Measurements from ENCODE around the gene AKAP13. TPM values are rescaled to one million over a fixed set of nuclear protein-coding genes. Genes with fewer than 3 reads are reported as not detected.

AKAP13 gene
- polyA plus RNA-seq, 1 donor from 2014 or later, result 10.0 TPM

DNA sequence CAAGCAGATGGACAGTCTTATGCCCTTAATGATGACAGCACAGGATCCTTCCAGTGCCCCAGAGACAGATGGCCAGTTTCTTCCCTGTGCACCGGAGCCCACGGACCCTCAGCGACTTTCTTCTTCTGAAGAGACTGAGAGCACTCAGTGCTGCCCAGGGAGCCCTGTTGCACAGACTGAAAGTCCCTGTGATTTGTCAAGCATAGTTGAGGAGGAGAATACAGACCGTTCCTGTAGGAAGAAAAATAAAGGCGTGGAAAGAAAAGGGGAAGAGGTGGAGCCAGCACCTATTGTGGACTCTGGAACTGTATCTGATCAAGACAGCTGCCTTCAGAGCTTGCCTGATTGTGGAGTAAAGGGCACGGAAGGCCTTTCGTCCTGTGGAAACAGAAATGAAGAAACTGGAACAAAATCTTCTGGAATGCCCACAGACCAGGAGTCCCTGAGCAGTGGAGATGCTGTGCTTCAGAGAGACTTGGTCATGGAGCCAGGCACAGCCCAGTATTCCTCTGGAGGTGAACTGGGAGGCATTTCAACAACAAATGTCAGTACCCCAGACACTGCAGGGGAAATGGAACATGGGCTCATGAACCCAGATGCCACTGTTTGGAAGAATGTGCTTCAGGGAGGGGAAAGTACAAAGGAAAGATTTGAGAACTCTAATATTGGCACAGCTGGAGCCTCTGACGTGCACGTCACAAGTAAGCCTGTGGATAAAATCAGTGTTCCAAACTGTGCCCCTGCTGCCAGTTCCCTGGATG is 198.7 kb downstream of the AKAP13 start:
- Histone ChIP-seq H3F3A (ENCODE audit: insufficient read depth, low read length, poor library complexity, severe bottlenecking) (no peaks in the 10 kb centered on the region), H3K9me2 (ENCODE audit: insufficient read depth, low read length) (no peaks in the 10 kb centered on the region), H4K20me1 (ENCODE audit: insufficient read depth) (no peaks in the 10 kb centered on the region), H3K9me3 (ENCODE audit: low read length) (no peaks in the 10 kb centered on the region), H3K36me3 (ENCODE audit: insufficient read depth, low read length) (no peaks in the 10 kb centered on the region), H3K9ac (ENCODE audit: low read length) (no peak overlapping the region), H3K79me2 (replicated peaks; ENCODE audit: insufficient read depth, low read length) (no peaks in the 10 kb centered on the region), H3K4me2 (ENCODE audit: low read length) (no peak overlapping the region), H3K4me3 (ENCODE audit: low read length) (no peak overlapping the region), H2AFZ (ENCODE audit: low read depth, low read length) (no peak overlapping the region), H3K27me3 (ENCODE audit: insufficient read depth, low read depth, low read length) (no peaks in the 10 kb centered on the region), H3K27ac (ENCODE audit: low read length) (no peak overlapping the region)
- TF ChIP-seq EP300 (conservative IDR thresholded peaks at IDR 0.05; ENCODE audit: poor library complexity, severe bottlenecking) (no peak), MXI1 (conservative IDR thresholded peaks at IDR 0.05; ENCODE audit: poor library complexity, severe bottlenecking) (no peak), TAF1 (IDR thresholded peaks at IDR 0.05; ENCODE audit: low read depth) (no peak), RAD21 (conservative IDR thresholded peaks at IDR 0.05) (no peak), EZH2 (IDR thresholded peaks at IDR 0.05; ENCODE audit: borderline replicate concordance, insufficient read depth, low read length, poor library complexity, severe bottlenecking) (no peak)

DNA sequence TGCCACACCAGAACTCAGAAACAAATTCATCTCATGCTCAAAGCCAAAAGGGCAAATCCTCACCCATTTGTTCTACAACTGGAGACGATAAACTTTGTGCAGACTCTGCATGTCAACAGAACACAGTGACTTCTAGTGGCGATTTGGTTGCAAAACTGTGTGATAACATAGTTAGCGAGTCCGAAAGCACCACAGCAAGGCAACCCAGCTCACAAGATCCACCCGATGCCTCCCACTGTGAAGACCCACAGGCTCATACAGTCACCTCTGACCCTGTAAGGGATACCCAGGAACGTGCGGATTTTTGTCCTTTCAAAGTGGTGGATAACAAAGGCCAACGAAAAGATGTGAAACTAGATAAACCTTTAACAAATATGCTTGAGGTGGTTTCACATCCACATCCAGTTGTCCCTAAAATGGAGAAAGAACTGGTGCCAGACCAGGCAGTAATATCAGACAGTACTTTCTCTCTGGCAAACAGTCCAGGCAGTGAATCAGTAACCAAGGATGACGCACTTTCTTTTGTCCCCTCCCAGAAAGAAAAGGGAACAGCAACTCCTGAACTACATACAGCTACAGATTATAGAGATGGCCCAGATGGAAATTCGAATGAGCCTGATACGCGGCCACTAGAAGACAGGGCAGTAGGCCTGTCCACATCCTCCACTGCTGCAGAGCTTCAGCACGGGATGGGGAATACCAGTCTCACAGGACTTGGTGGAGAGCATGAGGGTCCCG is 199.7 kb downstream of the AKAP13 start:
- Histone ChIP-seq H2AFZ (ENCODE audit: low read depth, low read length) (no peak overlapping the region), H3K4me2 (ENCODE audit: low read length) (no peak overlapping the region)

DNA sequence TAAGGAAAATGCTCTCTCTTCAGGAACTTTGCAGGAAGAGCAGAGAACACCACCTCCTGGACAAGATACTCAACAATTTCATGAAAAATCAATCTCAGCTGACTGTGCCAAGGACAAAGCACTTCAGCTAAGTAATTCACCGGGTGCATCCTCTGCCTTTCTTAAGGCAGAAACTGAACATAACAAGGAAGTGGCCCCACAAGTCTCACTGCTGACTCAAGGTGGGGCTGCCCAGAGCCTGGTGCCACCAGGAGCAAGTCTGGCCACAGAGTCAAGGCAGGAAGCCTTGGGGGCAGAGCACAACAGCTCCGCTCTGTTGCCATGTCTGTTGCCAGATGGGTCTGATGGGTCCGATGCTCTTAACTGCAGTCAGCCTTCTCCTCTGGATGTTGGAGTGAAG is 200.5 kb downstream of the AKAP13 start:
- Histone ChIP-seq H3K79me2 (replicated peaks; ENCODE audit: insufficient read depth, low read length) (no peaks in the 10 kb centered on the region), H3K9me2 (ENCODE audit: insufficient read depth, low read length) (no peaks in the 10 kb centered on the region), H3K9me3 (ENCODE audit: low read length) (no peaks in the 10 kb centered on the region), H3K27me3 (ENCODE audit: insufficient read depth, low read depth, low read length) (no peaks in the 10 kb centered on the region), H3K27ac (ENCODE audit: low read length) (no peak overlapping the region), H3K36me3 (ENCODE audit: insufficient read depth, low read length) (no peaks in the 10 kb centered on the region), H3F3A (ENCODE audit: insufficient read depth, low read length, poor library complexity, severe bottlenecking) (no peaks in the 10 kb centered on the region), H3K4me3 (ENCODE audit: low read length) (no peak overlapping the region), H4K20me1 (ENCODE audit: insufficient read depth) (no peaks in the 10 kb centered on the region), H2AFZ (ENCODE audit: low read depth, low read length) (no peak overlapping the region), H3K4me2 (ENCODE audit: low read length) (no peak overlapping the region), H3K9ac (ENCODE audit: low read length) (no peak overlapping the region)
- no peak for TF ChIP-seq EP300 (conservative IDR thresholded peaks at IDR 0.05; ENCODE audit: poor library complexity, severe bottlenecking)
- TF ChIP-seq, protein P1, sequence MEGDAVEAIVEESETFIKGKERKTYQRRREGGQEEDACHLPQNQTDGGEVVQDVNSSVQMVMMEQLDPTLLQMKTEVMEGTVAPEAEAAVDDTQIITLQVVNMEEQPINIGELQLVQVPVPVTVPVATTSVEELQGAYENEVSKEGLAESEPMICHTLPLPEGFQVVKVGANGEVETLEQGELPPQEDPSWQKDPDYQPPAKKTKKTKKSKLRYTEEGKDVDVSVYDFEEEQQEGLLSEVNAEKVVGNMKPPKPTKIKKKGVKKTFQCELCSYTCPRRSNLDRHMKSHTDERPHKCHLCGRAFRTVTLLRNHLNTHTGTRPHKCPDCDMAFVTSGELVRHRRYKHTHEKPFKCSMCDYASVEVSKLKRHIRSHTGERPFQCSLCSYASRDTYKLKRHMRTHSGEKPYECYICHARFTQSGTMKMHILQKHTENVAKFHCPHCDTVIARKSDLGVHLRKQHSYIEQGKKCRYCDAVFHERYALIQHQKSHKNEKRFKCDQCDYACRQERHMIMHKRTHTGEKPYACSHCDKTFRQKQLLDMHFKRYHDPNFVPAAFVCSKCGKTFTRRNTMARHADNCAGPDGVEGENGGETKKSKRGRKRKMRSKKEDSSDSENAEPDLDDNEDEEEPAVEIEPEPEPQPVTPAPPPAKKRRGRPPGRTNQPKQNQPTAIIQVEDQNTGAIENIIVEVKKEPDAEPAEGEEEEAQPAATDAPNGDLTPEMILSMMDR (IDR thresholded peaks at IDR 0.05; ENCODE audit: poor library complexity, severe bottlenecking), result no peak
- TF ChIP-seq EZH2 (IDR thresholded peaks at IDR 0.05; ENCODE audit: borderline replicate concordance, insufficient read depth, low read length, poor library complexity, severe bottlenecking), result no peak

More for the DNA sequence above, 199.7 kb downstream of the AKAP13 start:
- Histone ChIP-seq H3K27ac (ENCODE audit: low read length) (no peak overlapping the region), H3K79me2 (replicated peaks; ENCODE audit: insufficient read depth, low read length) (no peaks in the 10 kb centered on the region), H3K9me3 (ENCODE audit: low read length) (no peaks in the 10 kb centered on the region), H3K36me3 (ENCODE audit: insufficient read depth, low read length) (no peaks in the 10 kb centered on the region), H3K27me3 (ENCODE audit: insufficient read depth, low read depth, low read length) (no peaks in the 10 kb centered on the region), H3K4me3 (ENCODE audit: low read length) (no peak overlapping the region), H4K20me1 (ENCODE audit: insufficient read depth) (no peaks in the 10 kb centered on the region), H3F3A (ENCODE audit: insufficient read depth, low read length, poor library complexity, severe bottlenecking) (no peaks in the 10 kb centered on the region), H3K9ac (ENCODE audit: low read length) (no peak overlapping the region), H3K9me2 (ENCODE audit: insufficient read depth, low read length) (no peaks in the 10 kb centered on the region)
- TF ChIP-seq, protein P1 (IDR thresholded peaks at IDR 0.05; ENCODE audit: poor library complexity, severe bottlenecking), result no peak
- no peak for TF ChIP-seq TAF1 (IDR thresholded peaks at IDR 0.05; ENCODE audit: low read depth)

Measured in neural cell (in vitro differentiated cells).